Ishikawa (cell line): ENCODE data around the gene RCOR3.

Experiments used
- CEBPB ChIP-seq: IDR thresholded peaks from 2 replicates; pipeline ENCODE4 v1.6.1; 2012
- EGR1 ChIP-seq: IDR thresholded peaks from 2 replicates; pipeline ENCODE4 v1.6.1; 2012
- EP300 ChIP-seq: IDR thresholded peaks from 2 replicates; pipeline ENCODE4 v1.6.1; 2012; ENCODE audit warnings: borderline replicate concordance
- FOXM1 ChIP-seq: IDR thresholded peaks from 2 replicates; pipeline ENCODE4 v1.6.1; 2012; ENCODE audit warnings: low read depth, borderline replicate concordance
- MAX ChIP-seq: IDR thresholded peaks from 2 replicates; pipeline ENCODE4 v1.6.1; 2012
- NFIC ChIP-seq: IDR thresholded peaks from 2 replicates; pipeline ENCODE4 v1.6.1; 2012
- RAD21 ChIP-seq: IDR thresholded peaks from 2 replicates; pipeline ENCODE4 v1.6.1; 2012; ENCODE audit warnings: low read depth
- REST ChIP-seq: IDR thresholded peaks from 2 replicates; pipeline ENCODE4 v1.6.1; 2012; ENCODE audit warnings: low read depth, mild to moderate bottlenecking
- TAF1 ChIP-seq: IDR thresholded peaks from 2 replicates; pipeline ENCODE4 v1.6.1; 2012; ENCODE audit warnings: low read depth, mild to moderate bottlenecking
- TCF12 ChIP-seq: IDR thresholded peaks from 2 replicates; pipeline ENCODE4 v1.6.1; 2012; ENCODE audit warnings: low read depth
- TEAD4 ChIP-seq: IDR thresholded peaks from 2 replicates; pipeline ENCODE4 v1.6.1; 2012
- USF1 ChIP-seq: IDR thresholded peaks from 2 replicates; pipeline ENCODE4 v1.6.1; 2012
- YY1 ChIP-seq: IDR thresholded peaks from 2 replicates; pipeline ENCODE4 v1.6.1; 2012; ENCODE audit warnings: low read depth
- ZBTB7A ChIP-seq: IDR thresholded peaks from 2 replicates; pipeline ENCODE4 v1.6.1; 2012; ENCODE audit warnings: low read depth

- no peak for TF ChIP-seq TEAD4
- TF ChIP-seq REST = no peak
- no peak for TF ChIP-seq YY1
- TF ChIP-seq EP300 = no peak
- TF ChIP-seq MAX = no peak
- no peak for TF ChIP-seq FOXM1
- TF ChIP-seq TAF1 = no peak
- no peak for TF ChIP-seq TCF12
- TF ChIP-seq EGR1 = no peak
- no peak for TF ChIP-seq RAD21
- TF ChIP-seq CEBPB = no peak
- no peak for TF ChIP-seq NFIC
- no peak for TF ChIP-seq USF1
- TF ChIP-seq ZBTB7A = no peak
These were observed 45.5 kb upstream of the RCOR3 start for GRCh38 chr1:211213702-211214101.
